PFSK-1 (cell line): ENCODE data around the gene FBN3.

Experiments used
- FOXP2 ChIP-seq: optimal IDR thresholded peaks from 2 replicates; pipeline ENCODE3; 2011; ENCODE audit warnings: borderline replicate concordance, control low read depth, inconsistent platforms; ENCODE audit not compliant: insufficient read depth; ENCODE audit errors: extremely low read length, extremely low read depth
- POLR2AphosphoS5 ChIP-seq: IDR thresholded peaks from 2 replicates; pipeline ENCODE4 v1.6.1; 2012; ENCODE audit warnings: low read depth, mild to moderate bottlenecking, control low read depth, low read length, moderate library complexity
- SIN3A ChIP-seq: IDR thresholded peaks from 2 replicates; pipeline ENCODE4 v1.6.1; 2012; ENCODE audit warnings: mild to moderate bottlenecking, low read length, moderate library complexity, borderline replicate concordance; ENCODE audit not compliant: insufficient read depth
- TAF1 ChIP-seq: IDR thresholded peaks from 2 replicates; pipeline ENCODE4 v1.6.1; 2012; ENCODE audit warnings: low read length, control low read depth, borderline replicate concordance; ENCODE audit not compliant: insufficient read depth
- TF ChIP-seq, protein P1 (sequence below), 2 experiments: IDR thresholded peaks; 2 replicates each; pipeline versions ENCODE4 v1.6.1 to v1.8.0; 2011 to 2012; ENCODE audit warnings: low read depth in 2 of 2, low read length in 2 of 2, control low read depth in 1 of 2, inconsistent platforms in 1 of 2, mild to moderate bottlenecking in 1 of 2, moderate library complexity in 1 of 2; ENCODE audit not compliant: insufficient read depth in 1 of 2

The FBN3 gene

DNA sequence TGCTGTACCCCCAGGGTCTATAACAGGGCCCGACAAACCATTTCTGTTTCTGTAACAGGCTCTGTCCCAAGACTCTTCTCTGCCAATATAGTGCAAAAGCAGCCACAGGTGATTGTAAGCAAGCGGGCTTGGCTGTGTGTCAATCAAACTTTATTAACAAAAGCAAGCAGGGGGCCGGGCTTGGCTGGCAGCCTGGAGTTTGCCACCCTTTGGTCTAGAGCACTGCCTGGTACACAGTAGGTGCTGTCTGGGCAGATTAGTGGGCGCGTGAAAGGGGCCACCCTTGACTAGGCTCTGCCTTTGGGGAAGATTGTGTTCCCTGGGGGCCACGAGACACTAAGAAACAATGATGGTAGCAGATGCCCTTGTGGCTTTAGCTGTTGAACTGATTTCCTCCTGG, 69.4 kb downstream of the FBN3 start:
- TF ChIP-seq FOXP2 (no peak), TAF1 (no peak), POLR2AphosphoS5 (no peak), SIN3A (no peak)
- TF ChIP-seq, protein P1, sequence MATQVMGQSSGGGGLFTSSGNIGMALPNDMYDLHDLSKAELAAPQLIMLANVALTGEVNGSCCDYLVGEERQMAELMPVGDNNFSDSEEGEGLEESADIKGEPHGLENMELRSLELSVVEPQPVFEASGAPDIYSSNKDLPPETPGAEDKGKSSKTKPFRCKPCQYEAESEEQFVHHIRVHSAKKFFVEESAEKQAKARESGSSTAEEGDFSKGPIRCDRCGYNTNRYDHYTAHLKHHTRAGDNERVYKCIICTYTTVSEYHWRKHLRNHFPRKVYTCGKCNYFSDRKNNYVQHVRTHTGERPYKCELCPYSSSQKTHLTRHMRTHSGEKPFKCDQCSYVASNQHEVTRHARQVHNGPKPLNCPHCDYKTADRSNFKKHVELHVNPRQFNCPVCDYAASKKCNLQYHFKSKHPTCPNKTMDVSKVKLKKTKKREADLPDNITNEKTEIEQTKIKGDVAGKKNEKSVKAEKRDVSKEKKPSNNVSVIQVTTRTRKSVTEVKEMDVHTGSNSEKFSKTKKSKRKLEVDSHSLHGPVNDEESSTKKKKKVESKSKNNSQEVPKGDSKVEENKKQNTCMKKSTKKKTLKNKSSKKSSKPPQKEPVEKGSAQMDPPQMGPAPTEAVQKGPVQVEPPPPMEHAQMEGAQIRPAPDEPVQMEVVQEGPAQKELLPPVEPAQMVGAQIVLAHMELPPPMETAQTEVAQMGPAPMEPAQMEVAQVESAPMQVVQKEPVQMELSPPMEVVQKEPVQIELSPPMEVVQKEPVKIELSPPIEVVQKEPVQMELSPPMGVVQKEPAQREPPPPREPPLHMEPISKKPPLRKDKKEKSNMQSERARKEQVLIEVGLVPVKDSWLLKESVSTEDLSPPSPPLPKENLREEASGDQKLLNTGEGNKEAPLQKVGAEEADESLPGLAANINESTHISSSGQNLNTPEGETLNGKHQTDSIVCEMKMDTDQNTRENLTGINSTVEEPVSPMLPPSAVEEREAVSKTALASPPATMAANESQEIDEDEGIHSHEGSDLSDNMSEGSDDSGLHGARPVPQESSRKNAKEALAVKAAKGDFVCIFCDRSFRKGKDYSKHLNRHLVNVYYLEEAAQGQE (IDR thresholded peaks at IDR 0.05; ENCODE audit: insufficient read depth in 1 of 2, low read depth in 2 of 2, low read length in 2 of 2): no peak

DNA sequence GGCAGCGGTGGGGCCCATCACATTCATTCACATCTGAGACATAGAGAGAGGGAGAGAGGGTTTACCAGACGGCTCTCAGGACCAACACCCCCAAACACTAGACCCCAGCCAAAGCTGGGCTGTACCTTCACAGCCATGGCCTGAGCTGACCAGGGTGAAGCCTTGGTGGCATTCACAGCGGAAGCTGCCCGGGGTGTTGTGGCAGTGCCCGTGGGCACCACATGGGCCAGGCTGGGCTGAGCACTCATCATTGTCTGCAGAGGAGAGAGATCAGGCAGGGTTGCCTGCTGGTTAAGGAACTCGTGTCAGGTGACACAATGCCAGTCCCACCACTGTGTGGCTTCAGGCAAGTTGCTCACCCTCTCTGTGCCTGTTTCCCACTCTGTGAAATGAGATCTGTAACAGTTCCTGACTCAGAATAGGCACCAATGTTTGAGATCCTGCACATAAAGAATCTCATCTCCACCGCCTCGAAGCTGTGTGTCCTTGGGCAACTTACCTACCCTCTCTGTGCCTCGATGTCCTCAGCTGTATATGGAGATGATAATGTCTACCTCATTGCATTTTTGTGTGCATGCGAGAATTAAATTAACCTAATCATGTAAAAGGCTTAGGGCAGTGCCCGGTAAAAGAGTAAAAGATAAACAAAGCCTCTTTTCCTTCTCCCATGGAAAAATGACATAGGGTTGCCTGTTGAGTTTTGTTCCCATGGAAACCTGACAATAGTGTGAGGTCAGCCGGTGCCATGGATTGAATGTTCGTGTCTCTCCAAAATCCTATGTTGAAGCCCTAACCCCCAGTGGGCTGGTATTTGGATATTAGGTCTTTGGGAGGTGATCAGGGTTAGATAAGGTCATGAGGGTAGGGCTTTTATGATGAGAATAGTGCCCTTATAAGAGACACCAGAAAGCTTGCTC, 74.0 kb downstream of the FBN3 start:
- TF ChIP-seq SIN3A: no peak
- TF ChIP-seq POLR2AphosphoS5: no peak
- TF ChIP-seq, protein P1 (IDR thresholded peaks at IDR 0.05; ENCODE audit: insufficient read depth in 1 of 2, low read depth in 2 of 2, low read length in 2 of 2): no peak
- no peak for TF ChIP-seq TAF1
- no peak for TF ChIP-seq FOXP2

DNA sequence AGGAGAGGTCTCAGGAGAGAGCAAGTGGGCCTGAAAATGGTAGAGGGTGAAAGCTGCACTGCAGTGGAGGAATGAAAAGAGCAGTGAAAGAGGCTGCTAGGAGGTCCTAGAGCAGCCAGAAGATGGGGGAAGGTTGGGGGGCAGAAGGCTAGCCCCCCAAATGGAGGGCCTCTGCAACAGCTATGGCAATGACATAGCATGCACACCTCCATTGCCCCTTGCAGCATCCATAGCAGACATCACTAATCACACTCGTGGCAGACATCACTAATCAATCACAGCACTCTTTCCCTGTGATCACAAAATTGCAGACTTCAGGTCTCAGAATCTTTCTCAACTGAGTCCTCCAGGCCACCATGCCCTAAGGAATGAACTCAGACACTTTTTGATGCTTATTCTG, 74.9 kb downstream of the FBN3 start:
- TF ChIP-seq, protein P1 (IDR thresholded peaks at IDR 0.05; ENCODE audit: insufficient read depth in 1 of 2, low read depth in 2 of 2, low read length in 2 of 2): no peak
- TF ChIP-seq SIN3A (no peak), TAF1 (no peak), FOXP2 (no peak), POLR2AphosphoS5 (no peak)

DNA sequence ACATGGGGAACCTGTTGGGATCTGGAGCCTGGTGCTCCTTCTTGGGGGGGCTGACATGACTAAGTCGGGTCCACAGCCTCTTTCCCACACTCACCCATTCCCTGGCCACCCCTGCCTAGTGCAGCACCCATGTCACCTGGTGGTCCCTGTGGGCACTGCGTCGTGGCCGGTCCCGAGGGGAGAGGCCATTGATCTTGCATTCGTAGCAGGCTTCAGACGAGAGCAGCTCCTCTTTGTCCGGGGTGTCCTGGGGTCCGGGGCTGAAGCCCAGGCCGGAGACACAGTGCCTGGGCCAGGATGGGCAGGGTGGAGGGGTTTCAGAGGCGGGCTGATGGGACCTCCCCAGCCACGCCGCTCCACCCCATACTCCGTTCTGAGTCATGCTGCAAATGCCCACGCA, 77.5 kb downstream of the FBN3 start:
- TF ChIP-seq, protein P1 (IDR thresholded peaks at IDR 0.05; ENCODE audit: insufficient read depth in 1 of 2, low read depth in 2 of 2, low read length in 2 of 2): no peak
- TF ChIP-seq TAF1 (no peak), FOXP2 (no peak), SIN3A (no peak), POLR2AphosphoS5 (no peak)
